PFSK-1 (cell line): ENCODE results near the gene OPCML.

Experiments
- POLR2AphosphoS5 ChIP-seq: IDR thresholded peaks from 2 replicates; pipeline ENCODE4 v1.6.1; 2012; ENCODE audit warnings: low read depth, mild to moderate bottlenecking, control low read depth, low read length, moderate library complexity
- TAF1 ChIP-seq: IDR thresholded peaks from 2 replicates; pipeline ENCODE4 v1.6.1; 2012; ENCODE audit warnings: low read length, control low read depth, borderline replicate concordance; ENCODE audit not compliant: insufficient read depth

GRCh38 chr11:133127741-133128140, 404.6 kb downstream of the OPCML start:
- TF ChIP-seq POLR2AphosphoS5 (no peak), TAF1 (no peak)
